IMR-90 (cell line): ENCODE measurements around the gene ASB17.
A peak's percentile ranks its signal among the peaks of the same experiment; 100 is the strongest.

Source experiments
- MAFK ChIP-seq: IDR thresholded peaks from 2 replicates; pipeline ENCODE4 v1.6.1; 2012; ENCODE audit warnings: low read depth, low read length, improper control_type of control experiment
- MXI1 ChIP-seq: IDR thresholded peaks from 2 replicates; pipeline ENCODE4 v1.6.1; 2012; ENCODE audit warnings: low read depth, mild to moderate bottlenecking, low read length, moderate library complexity, borderline replicate concordance
- NFE2L2 ChIP-seq: fragments of 150-350 bp; IDR thresholded peaks from 2 replicates; pipeline ENCODE4 v1.6.1; 2016; ENCODE audit warnings: low read depth, mild to moderate bottlenecking, low read length
- POLR2A ChIP-seq: IDR thresholded peaks from 2 replicates; pipeline ENCODE4 v1.6.1; 2012; ENCODE audit warnings: mild to moderate bottlenecking, low read depth, low read length
- RAD21 ChIP-seq: IDR thresholded peaks from 2 replicates; pipeline ENCODE4 v1.6.1; 2012; ENCODE audit warnings: low read length, improper control_type of control experiment
- RCOR1 ChIP-seq: IDR thresholded peaks from 2 replicates; pipeline ENCODE4 v1.6.1; 2012; ENCODE audit warnings: mild to moderate bottlenecking, low read length, improper control_type of control experiment; ENCODE audit not compliant: insufficient replicate concordance
- SMC3 ChIP-seq: fragments of 150-350 bp; IDR thresholded peaks from 2 replicates; pipeline ENCODE4 v1.6.1; 2016; ENCODE audit warnings: low read depth, mild to moderate bottlenecking, antibody characterized with exemption, low read length, moderate library complexity
- TF ChIP-seq, protein P1 (sequence below): conservative IDR thresholded peaks from 2 replicates; pipeline ENCODE4 v1.5.1; 2012; ENCODE audit warnings: mild to moderate bottlenecking, low read depth, low read length, improper control_type of control experiment
- TF ChIP-seq, protein P2 (sequence below): fragments of 150-350 bp; IDR thresholded peaks from 2 replicates; pipeline ENCODE4 v1.6.1; 2016; ENCODE audit warnings: low read depth, mild to moderate bottlenecking, low read length, moderate library complexity, borderline replicate concordance

DNA sequence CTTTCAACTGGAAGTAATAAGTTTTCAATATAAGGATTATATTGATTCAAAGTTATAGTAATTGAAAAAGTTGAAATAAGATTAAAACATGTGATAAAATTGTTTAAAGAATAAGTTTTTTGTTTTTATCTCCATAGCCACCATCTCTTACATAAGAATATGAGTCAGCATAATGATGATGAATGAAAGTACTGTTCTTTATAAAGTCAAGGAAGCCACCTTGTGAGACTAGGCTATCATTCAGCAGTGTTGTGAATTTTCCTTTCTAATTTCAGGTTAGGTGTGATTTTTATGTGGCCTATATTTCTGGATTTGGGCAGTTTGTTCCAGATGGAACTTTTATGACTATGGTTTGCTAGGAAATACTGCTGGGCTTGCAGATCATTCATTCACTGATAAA is 22.4 kb upstream of the ASB17 start:
- TF ChIP-seq, protein P1, sequence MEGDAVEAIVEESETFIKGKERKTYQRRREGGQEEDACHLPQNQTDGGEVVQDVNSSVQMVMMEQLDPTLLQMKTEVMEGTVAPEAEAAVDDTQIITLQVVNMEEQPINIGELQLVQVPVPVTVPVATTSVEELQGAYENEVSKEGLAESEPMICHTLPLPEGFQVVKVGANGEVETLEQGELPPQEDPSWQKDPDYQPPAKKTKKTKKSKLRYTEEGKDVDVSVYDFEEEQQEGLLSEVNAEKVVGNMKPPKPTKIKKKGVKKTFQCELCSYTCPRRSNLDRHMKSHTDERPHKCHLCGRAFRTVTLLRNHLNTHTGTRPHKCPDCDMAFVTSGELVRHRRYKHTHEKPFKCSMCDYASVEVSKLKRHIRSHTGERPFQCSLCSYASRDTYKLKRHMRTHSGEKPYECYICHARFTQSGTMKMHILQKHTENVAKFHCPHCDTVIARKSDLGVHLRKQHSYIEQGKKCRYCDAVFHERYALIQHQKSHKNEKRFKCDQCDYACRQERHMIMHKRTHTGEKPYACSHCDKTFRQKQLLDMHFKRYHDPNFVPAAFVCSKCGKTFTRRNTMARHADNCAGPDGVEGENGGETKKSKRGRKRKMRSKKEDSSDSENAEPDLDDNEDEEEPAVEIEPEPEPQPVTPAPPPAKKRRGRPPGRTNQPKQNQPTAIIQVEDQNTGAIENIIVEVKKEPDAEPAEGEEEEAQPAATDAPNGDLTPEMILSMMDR, result no peak
- TF ChIP-seq POLR2A (no peak), RCOR1 (no peak), MXI1 (no peak), NFE2L2 (no peak), RAD21 (no peak), SMC3 (no peak), MAFK (peak; percentile 32)
- TF ChIP-seq, protein P2, sequence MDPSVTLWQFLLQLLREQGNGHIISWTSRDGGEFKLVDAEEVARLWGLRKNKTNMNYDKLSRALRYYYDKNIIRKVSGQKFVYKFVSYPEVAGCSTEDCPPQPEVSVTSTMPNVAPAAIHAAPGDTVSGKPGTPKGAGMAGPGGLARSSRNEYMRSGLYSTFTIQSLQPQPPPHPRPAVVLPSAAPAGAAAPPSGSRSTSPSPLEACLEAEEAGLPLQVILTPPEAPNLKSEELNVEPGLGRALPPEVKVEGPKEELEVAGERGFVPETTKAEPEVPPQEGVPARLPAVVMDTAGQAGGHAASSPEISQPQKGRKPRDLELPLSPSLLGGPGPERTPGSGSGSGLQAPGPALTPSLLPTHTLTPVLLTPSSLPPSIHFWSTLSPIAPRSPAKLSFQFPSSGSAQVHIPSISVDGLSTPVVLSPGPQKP, result no peak
